ENCODE measurements around the gene IQSEC1.
"Not testable (repeated sequence)": the region's sequence is repeated elsewhere in the genome, so short reads cannot be mapped to it uniquely, and the experiment has no call there.

DNA sequence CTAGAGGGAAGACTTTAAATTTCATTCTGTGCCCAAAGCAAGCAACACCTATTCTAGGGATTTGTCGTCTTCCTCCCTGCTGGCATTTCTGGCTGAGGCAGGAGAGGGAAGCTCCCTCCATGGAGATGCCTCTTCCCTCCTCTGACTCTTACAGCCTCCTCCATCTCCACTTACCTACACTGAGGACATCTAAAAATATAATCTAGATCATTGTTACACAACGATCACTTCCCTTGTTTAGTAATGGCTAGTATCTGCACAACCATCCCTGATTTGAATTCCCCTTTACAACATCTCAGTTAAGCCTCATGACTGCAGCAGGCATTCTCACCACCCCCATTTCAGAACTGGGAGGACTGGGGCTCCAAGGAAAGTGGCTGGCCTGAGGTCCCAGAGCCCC lies 219.4 kb downstream of the IQSEC1 start:
- TF ChIP-seq, protein P1, sequence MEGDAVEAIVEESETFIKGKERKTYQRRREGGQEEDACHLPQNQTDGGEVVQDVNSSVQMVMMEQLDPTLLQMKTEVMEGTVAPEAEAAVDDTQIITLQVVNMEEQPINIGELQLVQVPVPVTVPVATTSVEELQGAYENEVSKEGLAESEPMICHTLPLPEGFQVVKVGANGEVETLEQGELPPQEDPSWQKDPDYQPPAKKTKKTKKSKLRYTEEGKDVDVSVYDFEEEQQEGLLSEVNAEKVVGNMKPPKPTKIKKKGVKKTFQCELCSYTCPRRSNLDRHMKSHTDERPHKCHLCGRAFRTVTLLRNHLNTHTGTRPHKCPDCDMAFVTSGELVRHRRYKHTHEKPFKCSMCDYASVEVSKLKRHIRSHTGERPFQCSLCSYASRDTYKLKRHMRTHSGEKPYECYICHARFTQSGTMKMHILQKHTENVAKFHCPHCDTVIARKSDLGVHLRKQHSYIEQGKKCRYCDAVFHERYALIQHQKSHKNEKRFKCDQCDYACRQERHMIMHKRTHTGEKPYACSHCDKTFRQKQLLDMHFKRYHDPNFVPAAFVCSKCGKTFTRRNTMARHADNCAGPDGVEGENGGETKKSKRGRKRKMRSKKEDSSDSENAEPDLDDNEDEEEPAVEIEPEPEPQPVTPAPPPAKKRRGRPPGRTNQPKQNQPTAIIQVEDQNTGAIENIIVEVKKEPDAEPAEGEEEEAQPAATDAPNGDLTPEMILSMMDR (optimal IDR thresholded peaks at IDR 0.05 in 1 of 3, IDR thresholded peaks at IDR 0.05 in 1 of 3, conservative IDR thresholded peaks at IDR 0.05 in 1 of 3; ENCODE audit: extremely low read depth in 1 of 3, insufficient read depth in 2 of 3, low read length in 3 of 3) = not testable (repeated sequence)
- not testable (repeated sequence) for TF ChIP-seq EZH2 (IDR thresholded peaks at IDR 0.05; ENCODE audit: low read length)
